ENCODE results near the gene ST3GAL3. TPM values are rescaled to one million over a fixed set of nuclear protein-coding genes. Genes with fewer than 3 reads are reported as not detected.

The ST3GAL3 gene
- total RNA-seq, 1 donor from 2014 or later, result 16.5 TPM

- Mint-ChIP-seq H3K27ac (ENCODE audit: unreplicated experiment) (no peak overlapping the region), H3K9me3 (ENCODE audit: unreplicated experiment) (peaks cover 4% of the 10 kb centered on the region), H3K36me3 (ENCODE audit: unreplicated experiment) (peaks cover 7% of the 10 kb centered on the region), H3K4me3 (ENCODE audit: unreplicated experiment) (no peak overlapping the region), H3K27me3 (ENCODE audit: unreplicated experiment) (peaks cover 1% of the 10 kb centered on the region), H3K4me1 (ENCODE audit: low read depth, unreplicated experiment) (peaks cover 11% of the 10 kb centered on the region)
- no peak for DNase-seq
- TF ChIP-seq CTCF (IDR thresholded peaks at IDR 0.05; ENCODE audit: partially characterized antibody, unreplicated experiment), result no peak
Observed at GRCh38 chr1:43951021-43951985, 244.0 kb downstream of the ST3GAL3 start.

GRCh38 chr1:43952731-43953346 is 245.5 kb downstream of the ST3GAL3 start:
- peaks cover 4% of the 10 kb centered on the region for H3K9me3 Mint-ChIP-seq (ENCODE audit: unreplicated experiment)
- H3K4me1 Mint-ChIP-seq (ENCODE audit: low read depth, unreplicated experiment), result peaks cover 9% of the 10 kb centered on the region
- no peak for DNase-seq
- H3K36me3 Mint-ChIP-seq (ENCODE audit: unreplicated experiment), result peaks cover 7% of the 10 kb centered on the region
- no peak for TF ChIP-seq CTCF (IDR thresholded peaks at IDR 0.05; ENCODE audit: partially characterized antibody, unreplicated experiment)
- H3K4me3 Mint-ChIP-seq (ENCODE audit: unreplicated experiment), result peak overlapping the region; percentile 34
- peaks cover 3% of the 10 kb centered on the region for H3K27me3 Mint-ChIP-seq (ENCODE audit: unreplicated experiment)
- H3K27ac Mint-ChIP-seq (ENCODE audit: unreplicated experiment), result no peak overlapping the region

DNA sequence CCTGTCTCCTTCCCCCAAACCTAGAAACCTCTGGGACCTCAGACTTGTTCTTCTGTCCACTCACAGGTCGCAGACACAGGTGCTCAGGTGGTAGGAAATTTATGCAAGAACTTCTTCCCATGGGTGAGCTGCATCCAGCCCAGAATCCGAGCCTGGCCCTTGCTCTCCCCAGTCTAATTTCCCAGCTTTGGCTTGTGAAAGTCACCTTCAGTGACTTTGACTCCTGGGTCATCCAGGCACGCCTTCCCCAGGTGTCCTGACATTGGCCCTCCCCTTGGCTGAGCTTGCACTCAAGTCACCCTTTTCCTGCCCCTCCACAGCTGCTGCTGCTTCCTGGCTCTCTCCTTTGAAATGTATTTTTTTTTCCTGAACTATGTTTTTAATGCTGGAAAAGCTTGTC is 246.0 kb downstream of the ST3GAL3 start:
- no peak for DNase-seq
- Mint-ChIP-seq H3K9me3 (ENCODE audit: unreplicated experiment) (peaks cover 4% of the 10 kb centered on the region), H3K36me3 (ENCODE audit: unreplicated experiment) (peaks cover 7% of the 10 kb centered on the region), H3K4me3 (ENCODE audit: unreplicated experiment) (peak overlapping the region; percentile 34), H3K27ac (ENCODE audit: unreplicated experiment) (no peak overlapping the region), H3K27me3 (ENCODE audit: unreplicated experiment) (peaks cover 3% of the 10 kb centered on the region), H3K4me1 (ENCODE audit: low read depth, unreplicated experiment) (peaks cover 6% of the 10 kb centered on the region)
- no peak for TF ChIP-seq CTCF (IDR thresholded peaks at IDR 0.05; ENCODE audit: partially characterized antibody, unreplicated experiment)

GRCh38 chr1:43954036-43954435 is 246.7 kb downstream of the ST3GAL3 start:
- Mint-ChIP-seq H3K27me3 (ENCODE audit: unreplicated experiment) (peaks cover 3% of the 10 kb centered on the region), H3K4me3 (ENCODE audit: unreplicated experiment) (no peak overlapping the region), H3K9me3 (ENCODE audit: unreplicated experiment) (peaks cover 5% of the 10 kb centered on the region), H3K27ac (ENCODE audit: unreplicated experiment) (no peak overlapping the region), H3K36me3 (ENCODE audit: unreplicated experiment) (peaks cover 7% of the 10 kb centered on the region), H3K4me1 (ENCODE audit: low read depth, unreplicated experiment) (peaks cover 6% of the 10 kb centered on the region)
- no peak for DNase-seq
- no peak for TF ChIP-seq CTCF (IDR thresholded peaks at IDR 0.05; ENCODE audit: partially characterized antibody, unreplicated experiment)

DNA sequence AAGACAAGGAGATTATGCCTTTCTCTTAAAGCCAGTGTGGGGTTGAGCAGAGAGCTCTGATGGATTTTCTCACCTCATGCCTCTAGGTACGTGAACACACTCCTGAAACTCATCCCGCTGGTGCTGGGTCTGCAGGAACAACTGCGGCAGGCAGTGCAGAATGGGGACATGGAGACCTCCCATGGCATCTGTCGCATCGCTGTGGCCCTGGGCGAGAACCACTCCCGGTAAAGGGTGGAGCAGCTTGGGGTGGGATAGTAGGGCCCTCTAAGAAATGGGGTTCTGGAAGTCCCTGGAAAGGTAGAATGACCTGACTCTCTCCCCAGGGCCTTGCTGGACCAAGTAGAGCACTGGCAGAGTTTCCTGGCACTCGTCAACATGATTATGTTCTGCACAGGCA is 248.9 kb downstream of the ST3GAL3 start:
- Mint-ChIP-seq H3K4me3 (ENCODE audit: unreplicated experiment) (no peak overlapping the region), H3K27me3 (ENCODE audit: unreplicated experiment) (peaks cover 1% of the 10 kb centered on the region), H3K36me3 (ENCODE audit: unreplicated experiment) (no peaks in the 10 kb centered on the region), H3K4me1 (ENCODE audit: low read depth, unreplicated experiment) (no peaks in the 10 kb centered on the region), H3K27ac (ENCODE audit: unreplicated experiment) (no peak overlapping the region), H3K9me3 (ENCODE audit: unreplicated experiment) (peaks cover 2% of the 10 kb centered on the region)
- no peak for DNase-seq
- no peak for TF ChIP-seq CTCF (IDR thresholded peaks at IDR 0.05; ENCODE audit: partially characterized antibody, unreplicated experiment)
